ENCODE data around the gene ANKRD1.
A peak's percentile ranks its signal among the peaks of the same experiment; 100 is the strongest.

Gene ANKRD1

DNA sequence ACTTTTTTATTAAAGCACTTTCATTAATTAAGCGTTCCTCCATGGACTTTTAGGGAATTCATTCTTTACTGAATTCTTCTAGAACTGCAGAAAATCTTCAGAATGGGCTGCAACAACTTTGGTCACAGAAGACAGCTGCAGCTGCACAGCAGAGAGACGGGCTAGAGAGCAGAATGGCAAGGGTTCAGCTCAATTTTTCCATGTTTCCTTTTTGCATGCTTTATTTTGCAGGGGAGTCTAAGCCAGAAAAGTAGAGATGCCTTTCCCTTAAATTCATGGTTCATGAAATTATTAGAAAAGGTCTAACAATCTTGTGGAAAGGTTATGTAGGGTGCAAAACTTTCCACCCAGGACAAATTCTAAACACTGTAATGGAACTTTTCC lies 15.4 kb upstream of the ANKRD1 start:
- TF ChIP-seq EZH2 (IDR thresholded peaks at IDR 0.05; ENCODE audit: borderline replicate concordance, low read depth, low read length, severe bottlenecking) = no peak
- TF ChIP-seq, protein P1, sequence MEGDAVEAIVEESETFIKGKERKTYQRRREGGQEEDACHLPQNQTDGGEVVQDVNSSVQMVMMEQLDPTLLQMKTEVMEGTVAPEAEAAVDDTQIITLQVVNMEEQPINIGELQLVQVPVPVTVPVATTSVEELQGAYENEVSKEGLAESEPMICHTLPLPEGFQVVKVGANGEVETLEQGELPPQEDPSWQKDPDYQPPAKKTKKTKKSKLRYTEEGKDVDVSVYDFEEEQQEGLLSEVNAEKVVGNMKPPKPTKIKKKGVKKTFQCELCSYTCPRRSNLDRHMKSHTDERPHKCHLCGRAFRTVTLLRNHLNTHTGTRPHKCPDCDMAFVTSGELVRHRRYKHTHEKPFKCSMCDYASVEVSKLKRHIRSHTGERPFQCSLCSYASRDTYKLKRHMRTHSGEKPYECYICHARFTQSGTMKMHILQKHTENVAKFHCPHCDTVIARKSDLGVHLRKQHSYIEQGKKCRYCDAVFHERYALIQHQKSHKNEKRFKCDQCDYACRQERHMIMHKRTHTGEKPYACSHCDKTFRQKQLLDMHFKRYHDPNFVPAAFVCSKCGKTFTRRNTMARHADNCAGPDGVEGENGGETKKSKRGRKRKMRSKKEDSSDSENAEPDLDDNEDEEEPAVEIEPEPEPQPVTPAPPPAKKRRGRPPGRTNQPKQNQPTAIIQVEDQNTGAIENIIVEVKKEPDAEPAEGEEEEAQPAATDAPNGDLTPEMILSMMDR (IDR thresholded peaks at IDR 0.05; ENCODE audit: borderline replicate concordance, extremely low read depth, low read length, poor library complexity, severe bottlenecking) = no peak
- Histone ChIP-seq H3K27me3 (ENCODE audit: insufficient read depth, low read length, poor library complexity) (no peaks in the 10 kb centered on the region), H3K79me2 (ENCODE audit: insufficient read depth, low read length) (0 out of 2 replicates have a peak, but pooled peaks cover 4% of the 10 kb centered on the region), H3K9ac (ENCODE audit: low read depth, low read length) (peak overlapping the region; percentile 57), H3K4me2 (ENCODE audit: insufficient read depth, low read length) (no peak overlapping the region; the same call in 1 of the 2 replicates), H2AFZ (ENCODE audit: low read depth, low read length) (no peak overlapping the region), H3K27ac (ENCODE audit: low read length) (peak overlapping the region; percentile 84), H3K4me1 (ENCODE audit: insufficient read depth, low read length) (peaks cover 96% of the 10 kb centered on the region), H3K9me3 (ENCODE audit: insufficient read depth, low read length, severe bottlenecking) (no peaks in the 10 kb centered on the region), H3K36me3 (ENCODE audit: insufficient read depth, low read length) (no peaks in the 10 kb centered on the region), H3K4me3 (ENCODE audit: low read depth in 1 of 2, low read length in 2 of 2) (no peak overlapping the region), H4K20me1 (ENCODE audit: insufficient read depth, low read length) (no peaks in the 10 kb centered on the region)
- DNase-seq = no peak
- ATAC-seq (ENCODE audit: insufficient read depth, low read depth) = no peak

DNA sequence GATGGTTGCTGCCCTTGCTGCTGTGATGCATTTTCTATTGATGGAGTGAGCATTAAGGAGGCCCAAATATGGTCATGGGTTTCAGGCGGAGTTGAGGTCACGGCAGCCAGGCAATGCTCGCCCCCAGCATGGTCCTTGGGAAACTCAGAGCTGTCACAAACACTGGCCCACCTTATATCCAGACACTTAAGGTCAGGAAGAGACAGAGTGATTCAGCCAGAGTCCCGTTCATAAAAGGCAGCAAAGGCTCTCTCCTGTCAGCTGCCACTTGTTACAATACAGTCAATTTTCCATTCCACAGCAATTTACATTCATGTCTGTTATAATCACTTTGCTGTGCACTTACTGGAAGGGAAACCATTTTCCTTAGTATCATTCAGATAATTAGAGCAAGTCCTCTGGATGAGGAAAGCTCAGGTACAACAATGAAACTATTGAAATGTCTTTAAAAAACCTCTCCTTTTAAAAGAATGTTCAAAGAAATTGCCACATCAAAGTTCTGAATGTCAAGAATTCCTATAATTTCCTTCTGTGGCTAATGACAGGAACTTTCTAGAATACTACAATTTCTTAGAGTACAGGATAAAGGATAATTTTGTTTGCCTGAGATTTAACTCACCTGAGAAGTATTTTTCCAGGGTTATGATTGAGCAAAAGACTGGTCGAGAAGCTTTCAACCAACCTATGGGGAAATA lies 14.8 kb upstream of the ANKRD1 start:
- no peak for TF ChIP-seq EZH2 (IDR thresholded peaks at IDR 0.05; ENCODE audit: borderline replicate concordance, low read depth, low read length, severe bottlenecking)
- TF ChIP-seq, protein P1 (IDR thresholded peaks at IDR 0.05; ENCODE audit: borderline replicate concordance, extremely low read depth, low read length, poor library complexity, severe bottlenecking) = no peak
- peak; percentile 56 for DNase-seq
- Histone ChIP-seq H4K20me1 (ENCODE audit: insufficient read depth, low read length) (no peaks in the 10 kb centered on the region), H3K4me3 (ENCODE audit: low read depth in 1 of 2, low read length in 2 of 2) (peak overlapping the region in 1 of 2 experiments; percentile 35; a peak in 1 of 4 replicates), H3K79me2 (ENCODE audit: insufficient read depth, low read length) (0 out of 2 replicates have a peak, but pooled peaks cover 2% of the 10 kb centered on the region), H2AFZ (ENCODE audit: low read depth, low read length) (peak overlapping the region; percentile 59; the same call in 1 of the 2 replicates), H3K9ac (ENCODE audit: low read depth, low read length) (peak overlapping the region; percentile 57), H3K4me1 (ENCODE audit: insufficient read depth, low read length) (peaks cover 96% of the 10 kb centered on the region), H3K4me2 (ENCODE audit: insufficient read depth, low read length) (peak overlapping the region; percentile 54), H3K36me3 (ENCODE audit: insufficient read depth, low read length) (no peaks in the 10 kb centered on the region), H3K27ac (ENCODE audit: low read length) (peak overlapping the region; percentile 84), H3K9me3 (ENCODE audit: insufficient read depth, low read length, severe bottlenecking) (no peaks in the 10 kb centered on the region), H3K27me3 (ENCODE audit: insufficient read depth, low read length, poor library complexity) (no peaks in the 10 kb centered on the region)
- peak; percentile 57 for ATAC-seq (ENCODE audit: insufficient read depth, low read depth)

DNA sequence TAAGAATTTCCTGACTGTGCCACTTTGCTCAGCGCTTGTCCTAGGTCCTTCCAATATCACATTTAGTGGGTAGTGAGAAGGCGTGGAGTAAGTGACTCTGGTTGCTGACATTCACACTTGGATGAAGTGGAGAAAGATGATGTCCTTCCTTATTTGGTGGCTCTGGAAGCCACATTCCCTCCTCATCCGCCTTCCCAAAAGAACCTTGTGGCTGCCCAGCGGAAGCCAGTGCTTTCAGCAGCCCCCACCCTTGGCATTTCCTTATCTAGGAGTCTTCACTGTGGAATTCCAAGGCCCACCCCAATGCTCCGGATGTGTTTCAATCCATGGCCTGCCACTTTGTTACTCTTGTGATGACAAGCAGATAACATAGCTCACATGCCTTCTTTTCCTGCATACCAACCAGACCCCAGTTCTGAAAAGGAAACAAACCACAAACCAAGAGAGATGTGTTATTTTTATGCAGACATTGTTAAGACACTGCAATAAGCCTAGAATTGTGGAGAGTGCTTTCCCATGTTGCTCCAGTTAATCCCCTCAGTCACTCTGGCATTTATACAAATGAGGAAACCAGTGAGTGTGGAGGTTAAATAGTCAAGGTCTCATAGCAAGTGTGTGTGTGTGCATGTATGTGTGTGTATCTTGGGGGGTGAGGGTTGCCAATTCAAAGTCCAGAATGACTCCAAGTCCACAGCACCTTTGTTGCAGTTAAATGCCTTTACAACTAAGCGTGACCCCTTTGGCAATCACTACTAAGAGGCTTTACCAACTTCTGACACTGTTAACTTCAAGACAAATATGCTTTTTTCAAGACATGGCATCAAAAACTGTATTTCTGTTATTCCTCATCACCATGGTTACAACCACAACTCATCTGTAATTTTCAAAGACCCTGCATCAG lies 10.3 kb upstream of the ANKRD1 start:
- peak; percentile 60 for ATAC-seq (ENCODE audit: insufficient read depth, low read depth)
- Histone ChIP-seq H3K4me3 (ENCODE audit: low read depth in 1 of 2, low read length in 2 of 2) (no peak overlapping the region; a peak in 1 of 4 replicates), H4K20me1 (ENCODE audit: insufficient read depth, low read length) (no peaks in the 10 kb centered on the region), H3K36me3 (ENCODE audit: insufficient read depth, low read length) (no peaks in the 10 kb centered on the region), H3K79me2 (ENCODE audit: insufficient read depth, low read length) (no peaks in the 10 kb centered on the region), H3K27ac (ENCODE audit: low read length) (peak overlapping the region; percentile 87), H3K4me2 (ENCODE audit: insufficient read depth, low read length) (peak overlapping the region; percentile 21), H3K9ac (ENCODE audit: low read depth, low read length) (peak overlapping the region; percentile 44), H3K27me3 (ENCODE audit: insufficient read depth, low read length, poor library complexity) (no peaks in the 10 kb centered on the region), H2AFZ (ENCODE audit: low read depth, low read length) (0 out of 2 replicates have a peak overlapping the region, but pooled peaks have one; percentile 9), H3K9me3 (ENCODE audit: insufficient read depth, low read length, severe bottlenecking) (no peaks in the 10 kb centered on the region), H3K4me1 (ENCODE audit: insufficient read depth, low read length) (peaks cover 74% of the 10 kb centered on the region)
- DNase-seq = peak; percentile 53
- TF ChIP-seq, protein P1 (IDR thresholded peaks at IDR 0.05; ENCODE audit: borderline replicate concordance, extremely low read depth, low read length, poor library complexity, severe bottlenecking) = no peak
- TF ChIP-seq EZH2 (IDR thresholded peaks at IDR 0.05; ENCODE audit: borderline replicate concordance, low read depth, low read length, severe bottlenecking) = no peak
